Kidney tubule cell (primary cell): Measurements from ENCODE around the gene TMEM91.

Source experiments
- DNase-seq: peaks from one replicate; pipeline ENCODE4 v3.0.0-alpha.2; 2018; ENCODE audit warnings: low spot score

TMEM91 gene

GRCh38 chr19:41411100-41411967 lies 35.0 kb downstream of the TMEM91 start:
- DNase-seq = no peak

- DNase-seq = no peak
Observed at GRCh38 chr19:41411968-41412265, 35.6 kb downstream of the TMEM91 start.

GRCh38 chr19:41412953-41413352 lies 36.6 kb downstream of the TMEM91 start:
- DNase-seq = no peak

- no peak for DNase-seq
Observed at GRCh38 chr19:41413947-41414346, 37.6 kb downstream of the TMEM91 start.

- DNase-seq = no peak
Observed at GRCh38 chr19:41414461-41414860, 38.1 kb downstream of the TMEM91 start.

- DNase-seq = no peak
Observed at GRCh38 chr19:41415154-41415571, 38.8 kb downstream of the TMEM91 start.

DNA sequence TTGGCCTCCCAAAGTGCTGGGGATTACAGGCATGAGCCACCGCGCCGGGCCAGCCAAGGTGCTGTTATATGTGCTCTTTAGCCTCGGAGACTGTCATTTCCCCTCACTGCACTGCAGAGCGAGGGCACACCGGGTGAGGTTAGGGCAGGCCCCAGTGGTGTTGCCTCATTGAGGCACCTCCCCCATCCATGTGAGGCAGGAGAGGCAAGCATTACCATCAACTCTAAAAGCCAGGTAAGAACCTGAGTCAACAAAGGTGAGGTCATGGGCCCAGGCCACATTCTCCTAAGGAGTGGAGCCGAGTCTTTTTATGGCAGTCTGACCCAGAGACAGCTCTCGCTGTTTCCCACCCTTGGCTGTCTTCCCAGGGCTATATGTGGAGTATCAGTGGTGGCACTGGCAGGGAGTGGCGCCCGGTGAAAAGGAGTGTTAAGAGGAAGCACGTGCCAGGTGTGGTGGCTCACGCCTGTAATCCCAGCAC lies 39.9 kb downstream of the TMEM91 start:
- no peak for DNase-seq

- DNase-seq = no peak
Observed at GRCh38 chr19:41420101-41420880, 44.0 kb downstream of the TMEM91 start.

- DNase-seq = no peak
Observed at GRCh38 chr19:41421314-41421713, 45.0 kb downstream of the TMEM91 start.

- DNase-seq = no peak
Observed at GRCh38 chr19:41421973-41422372, 45.6 kb downstream of the TMEM91 start.

DNA sequence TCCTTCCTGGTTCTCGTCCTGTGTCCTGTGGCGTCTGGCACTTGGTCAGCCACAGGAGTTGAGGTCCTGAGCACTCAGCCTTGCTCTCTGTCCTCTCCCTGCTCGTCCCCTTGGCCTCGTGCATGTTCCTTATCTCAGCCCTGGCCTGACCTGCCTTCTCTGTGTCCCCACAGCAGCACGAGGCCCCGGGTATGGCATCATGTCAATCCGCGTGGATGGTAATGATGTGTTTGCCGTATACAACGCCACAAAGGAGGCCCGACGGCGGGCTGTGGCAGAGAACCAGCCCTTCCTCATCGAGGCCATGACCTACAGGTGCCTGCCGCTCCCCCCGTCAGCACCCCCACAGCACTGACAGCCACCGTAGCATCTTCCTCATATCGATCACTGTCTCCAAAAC lies 46.1 kb downstream of the TMEM91 start:
- DNase-seq = no peak

DNA sequence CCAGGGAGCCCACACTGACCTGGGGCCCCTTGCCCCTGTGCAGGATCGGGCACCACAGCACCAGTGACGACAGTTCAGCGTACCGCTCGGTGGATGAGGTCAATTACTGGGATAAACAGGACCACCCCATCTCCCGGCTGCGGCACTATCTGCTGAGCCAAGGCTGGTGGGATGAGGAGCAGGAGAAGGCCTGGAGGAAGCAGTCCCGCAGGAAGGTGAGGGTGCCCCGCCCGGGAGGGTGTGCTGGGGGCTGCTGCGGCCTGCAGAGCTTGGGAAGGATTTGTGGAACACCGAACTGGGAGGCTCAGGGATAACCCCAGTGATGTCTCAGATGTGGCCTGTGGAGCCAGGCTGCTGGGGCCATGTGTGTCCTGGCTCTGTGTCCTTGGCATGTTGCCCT lies 46.6 kb downstream of the TMEM91 start:
- no peak for DNase-seq

DNA sequence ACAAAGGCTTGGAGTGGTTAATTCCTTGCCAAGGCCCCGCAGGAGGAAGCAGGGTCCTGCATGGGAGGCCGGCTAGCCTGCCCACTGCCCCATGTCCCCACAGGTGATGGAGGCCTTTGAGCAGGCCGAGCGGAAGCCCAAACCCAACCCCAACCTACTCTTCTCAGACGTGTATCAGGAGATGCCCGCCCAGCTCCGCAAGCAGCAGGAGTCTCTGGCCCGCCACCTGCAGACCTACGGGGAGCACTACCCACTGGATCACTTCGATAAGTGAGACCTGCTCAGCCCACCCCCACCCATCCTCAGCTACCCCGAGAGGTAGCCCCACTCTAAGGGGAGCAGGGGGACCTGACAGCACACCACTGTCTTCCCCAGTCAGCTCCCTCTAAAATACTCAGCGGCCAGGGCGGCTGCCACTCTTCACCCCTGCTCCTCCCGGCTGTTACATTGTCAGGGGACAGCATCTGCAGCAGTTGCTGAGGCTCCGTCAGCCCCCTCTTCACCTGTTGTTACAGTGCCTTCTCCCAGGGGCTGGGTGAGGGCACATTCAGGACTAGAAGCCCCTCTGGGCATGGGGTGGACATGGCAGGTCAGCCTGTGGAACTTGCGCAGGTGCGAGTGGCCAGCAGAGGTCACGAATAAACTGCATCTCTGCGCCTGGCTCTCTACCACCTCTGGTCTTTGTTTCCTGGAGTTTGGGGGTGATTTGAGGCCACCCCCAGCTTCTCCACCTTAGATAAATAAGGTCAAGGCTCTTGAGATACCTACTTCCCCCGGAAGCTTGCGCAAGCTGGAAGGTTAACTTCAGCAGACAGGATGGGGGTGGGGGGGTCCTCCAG lies 48.2 kb downstream of the TMEM91 start:
- DNase-seq = no peak

DNA sequence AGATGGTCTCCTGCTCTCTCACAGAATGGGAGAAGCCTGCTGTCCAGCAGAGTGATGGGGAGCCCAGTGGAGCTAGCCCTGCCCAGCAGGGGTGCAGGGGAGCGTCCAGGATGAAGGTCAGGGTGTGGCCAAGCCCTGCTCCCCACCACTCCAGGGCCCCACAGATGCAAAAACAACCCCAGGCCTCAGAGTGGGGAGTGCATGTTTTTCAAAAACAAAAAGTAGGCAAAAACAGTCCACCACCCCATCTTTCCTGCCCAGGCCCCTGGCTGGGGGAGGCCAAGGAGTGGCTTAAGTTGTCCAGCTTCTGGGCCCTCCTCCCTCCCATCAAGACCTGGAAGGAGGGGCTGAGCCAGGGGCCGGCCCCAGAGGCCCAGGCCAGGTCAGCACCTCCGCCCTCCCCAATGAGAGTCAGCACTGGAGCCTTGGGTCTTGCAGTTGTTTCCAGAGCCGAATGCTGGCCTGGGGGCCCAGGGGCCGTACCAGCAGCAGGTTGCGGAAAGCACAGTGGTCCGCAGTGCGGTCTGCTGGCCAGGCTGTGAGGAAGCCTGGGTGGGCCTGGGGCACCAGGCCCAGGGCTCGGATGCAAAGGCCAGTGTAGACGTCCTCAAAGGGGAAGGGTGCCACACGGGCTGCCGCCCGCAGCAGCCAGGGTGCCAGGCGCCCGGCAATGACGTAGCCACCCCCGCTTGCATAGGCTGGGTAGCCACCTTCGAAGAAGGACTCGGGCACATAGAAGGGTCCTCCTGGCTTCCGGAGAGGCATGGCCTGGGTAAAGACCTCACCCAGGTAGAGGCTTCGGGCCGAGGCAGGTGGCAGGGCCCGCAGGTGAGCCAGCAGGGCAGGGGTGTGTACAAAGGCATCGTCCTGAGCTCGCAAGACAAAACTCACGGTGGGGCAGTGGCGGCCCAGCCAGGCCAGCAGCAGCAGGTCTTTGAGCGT lies 49.1 kb downstream of the TMEM91 start:
- no peak for DNase-seq

DNA sequence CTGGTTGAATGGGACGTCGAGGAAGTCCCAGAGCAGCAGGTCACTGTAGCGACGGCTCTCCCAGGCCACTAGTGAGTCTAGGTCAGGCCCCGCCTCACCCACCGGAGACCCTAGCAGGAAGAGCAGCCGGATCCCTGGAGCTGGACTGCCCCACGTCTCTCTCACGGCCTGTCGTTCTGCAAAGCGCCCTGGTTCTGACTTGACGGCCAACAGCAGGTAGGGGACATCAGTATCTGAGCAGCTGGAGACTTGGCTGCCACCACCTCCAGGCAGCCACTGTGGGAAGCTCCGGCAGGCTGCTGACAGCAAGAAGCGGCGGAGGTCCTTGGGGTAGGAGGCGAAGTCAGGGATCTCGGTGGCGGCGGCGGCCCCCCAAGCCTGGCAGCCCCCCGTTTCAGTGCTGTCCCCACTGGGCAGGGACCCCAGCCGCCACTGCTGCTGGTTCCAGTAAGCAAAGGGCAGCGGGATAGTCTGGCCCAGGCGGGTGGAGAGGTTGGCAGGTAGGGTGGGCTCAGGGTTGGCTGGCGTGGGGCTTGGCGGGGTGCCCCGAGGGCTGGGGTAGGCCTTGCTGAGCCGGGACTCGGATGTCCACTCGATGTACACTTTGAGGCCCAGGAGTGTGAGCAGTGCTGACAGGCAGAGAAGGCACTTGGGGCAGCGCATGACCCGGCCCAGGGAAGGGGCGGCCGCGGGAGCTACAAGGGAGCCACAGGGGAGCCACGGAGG lies 49.9 kb downstream of the TMEM91 start:
- DNase-seq = no peak

DNA sequence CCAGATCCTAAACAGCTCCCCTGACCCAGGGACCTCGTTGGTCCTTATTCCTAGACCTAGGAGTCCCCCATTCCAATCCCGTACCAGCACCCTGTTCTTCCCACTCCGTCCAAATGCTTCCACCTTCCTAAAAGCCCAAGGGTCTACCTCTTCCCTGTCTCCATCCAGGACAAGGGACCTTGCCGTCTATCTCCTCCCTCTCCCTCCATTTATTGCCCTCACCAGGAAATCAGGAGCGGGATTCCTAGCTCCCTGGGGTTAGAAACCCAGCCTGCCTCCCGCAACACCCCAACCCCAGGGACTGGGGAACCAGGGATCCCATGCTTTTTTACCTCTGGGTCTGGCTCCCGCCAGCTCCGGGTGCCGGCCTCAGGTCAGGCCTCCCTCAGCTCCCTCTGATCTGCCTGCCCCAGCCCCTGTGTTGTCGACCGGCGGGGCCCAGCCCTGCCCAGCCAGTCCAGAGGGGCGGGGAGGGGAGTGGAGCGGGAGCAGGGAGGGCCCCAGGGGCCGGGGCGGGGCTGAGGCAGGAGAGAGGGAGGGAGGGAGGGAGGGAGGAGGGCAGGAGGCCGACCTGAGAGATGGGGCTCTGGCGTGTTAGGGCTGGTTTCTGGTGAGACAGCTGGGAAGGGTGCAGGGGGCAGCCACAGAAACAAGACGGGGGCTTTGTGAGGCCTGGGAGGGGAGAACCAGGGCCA lies 50.8 kb downstream of the TMEM91 start, which contains the start of gene B3GNT8:
B3GNT8 (minus strand) TSS at position 423 of the 695 bp plus-strand sequence. CDS start 596 bp downstream, outside the sequence.
- DNase-seq = peak; percentile 46

- no peak for DNase-seq
Observed at GRCh38 chr19:41427647-41428480, 51.5 kb downstream of the TMEM91 start.

GRCh38 chr19:41428481-41428859 lies 52.1 kb downstream of the TMEM91 start:
- DNase-seq = no peak

GRCh38 chr19:41430922-41431321 lies 54.6 kb downstream of the TMEM91 start:
- peak; percentile 30 for DNase-seq
